GM12878 (cell line): ENCODE measurements around the gene CDKL1. TPM values are rescaled to one million over a fixed set of nuclear protein-coding genes. Genes with fewer than 3 reads are reported as not detected.

Source experiments
- ATAC-seq: fragments of 200-7000 bp; cut with Tn5 transposase; 3 replicates; pipeline ENCODE4 v1.9.1; 2020; ENCODE audit warnings: mild to moderate bottlenecking, moderate library complexity
- BruUV-seq: library from RNA; stranded (reverse); fragments of 400-500 nt; replicated peaks from 2 replicates; lab custom pipeline; 2021; lab: Mats Ljungman, UMichigan
- CTCF ChIA-PET: fragments of 300-600 bp; sonication (Branson Sonifier 250); formaldehyde crosslinking; extraction: SDS; loops from one replicate; lab custom pipeline; 2021; ENCODE audit warnings: inconsistent platforms; lab: Yijun Ruan, JAX
- POLR2A ChIA-PET: fragments of 350-600 bp; formaldehyde crosslinking; extraction: SDS; loops from one replicate; lab custom pipeline; 2021; ENCODE audit warnings: inconsistent platforms; lab: Charles Lee
- RAD21 ChIA-PET: fragments of 300-600 bp; sonication (Branson Sonifier 250); formaldehyde crosslinking; loops from one replicate; lab custom pipeline; 2023; ENCODE audit warnings: antibody characterized with exemption; ENCODE audit not compliant: unreplicated experiment; lab: Charles Lee
- SMC1A ChIA-PET: fragments of 300-600 bp; sonication (Branson Sonifier 250); formaldehyde crosslinking; loops from one replicate; lab custom pipeline; 2023; ENCODE audit not compliant: unreplicated experiment, uncharacterized antibody; lab: Charles Lee
- DNase-seq: peaks from one replicate; pipeline ENCODE4 v3.0.0-alpha.2; 2011; ENCODE audit warnings: low read depth, low spot score
- FAIRE-seq: peaks from 3 replicates; lab custom pipeline; 2011; peaks lifted over from hg19 to GRCh38; lab: Jason Lieb, UNC
- H2AFZ ChIP-seq: 2 replicates; pipeline ENCODE4 v1.6.0; 2011; ENCODE audit warnings: low read depth, low read length, control low read depth; ENCODE audit not compliant: control insufficient read depth
- H3K27ac ChIP-seq: 2 replicates; pipeline ENCODE4 v1.5.1; 2011; ENCODE audit warnings: control low read depth; ENCODE audit not compliant: control insufficient read depth, insufficient read depth
- H3K27me3 ChIP-seq, 2 experiments: replicated peaks in 1 of 2; 2 replicates each; pipeline versions ENCODE4 v1.6.0 to v1.6.1; 2011; ENCODE audit warnings: low read length in 1 of 2; ENCODE audit not compliant: control insufficient read depth in 2 of 2, insufficient read depth in 2 of 2
- H3K36me3 ChIP-seq, 2 experiments: 2 replicates each; pipeline ENCODE4 v1.5.1; 2011; ENCODE audit warnings: low read length in 1 of 2; ENCODE audit not compliant: control insufficient read depth in 2 of 2, insufficient read depth in 2 of 2
- H3K4me1 ChIP-seq: 2 replicates; pipeline ENCODE4 v1.6.1; 2011; ENCODE audit warnings: mild to moderate bottlenecking, low read length, moderate library complexity, mixed read lengths; ENCODE audit not compliant: control insufficient read depth, insufficient read depth
- H3K4me2 ChIP-seq: 2 replicates; pipeline ENCODE4 v1.6.0; 2011; ENCODE audit warnings: control low read depth; ENCODE audit not compliant: control insufficient read depth, insufficient read depth
- H3K4me3 ChIP-seq: fragments of 200-600 bp; sonication (generic); 2 replicates; pipeline ENCODE4 v1.5.1; 2016
- H3K79me2 ChIP-seq: 2 replicates; pipeline ENCODE4 v1.6.0; 2011; ENCODE audit warnings: low read length; ENCODE audit not compliant: control insufficient read depth, insufficient read depth
- H3K9ac ChIP-seq: 2 replicates; pipeline ENCODE4 v1.8.0; 2011; ENCODE audit warnings: low read length, control low read depth, mixed read lengths; ENCODE audit not compliant: control insufficient read depth, insufficient read depth
- H3K9me3 ChIP-seq: replicated peaks from 3 replicates; pipeline ENCODE4 v1.5.1; 2011; ENCODE audit warnings: mild to moderate bottlenecking, low read length; ENCODE audit not compliant: control insufficient read depth, insufficient read depth
- H4K20me1 ChIP-seq: 2 replicates; pipeline ENCODE4 v1.6.0; 2011; ENCODE audit not compliant: control insufficient read depth, insufficient read depth
- ATF7 ChIP-seq: fragments of 450-650 bp; IDR thresholded peaks from 2 replicates; pipeline ENCODE4 v1.6.1; 2016; ENCODE audit warnings: low read depth, mild to moderate bottlenecking
- CBFB ChIP-seq: IDR thresholded peaks from 2 replicates; pipeline ENCODE4 v1.6.1; 2016; ENCODE audit warnings: antibody characterized with exemption, low read depth
- CREB1 ChIP-seq: IDR thresholded peaks from 2 replicates; pipeline ENCODE4 v1.6.1; 2012; ENCODE audit warnings: low read depth, mild to moderate bottlenecking, inconsistent platforms
- FOXK2 ChIP-seq: fragments of 450-650 bp; IDR thresholded peaks from 2 replicates; pipeline ENCODE4 v1.6.1; 2017; ENCODE audit warnings: mild to moderate bottlenecking, moderate library complexity
- GABPA ChIP-seq: IDR thresholded peaks from 2 replicates; pipeline ENCODE4 v1.6.1; 2014; ENCODE audit warnings: antibody characterized with exemption, low read depth, mild to moderate bottlenecking, inconsistent platforms
- HDAC6 ChIP-seq: fragments of 200-600 bp; sonication (generic); IDR thresholded peaks from one replicate; pipeline ENCODE4 v1.8.0; 2017; ENCODE audit warnings: antibody characterized with exemption; ENCODE audit not compliant: unreplicated experiment
- JUNB ChIP-seq: IDR thresholded peaks from 2 replicates; pipeline ENCODE4 v1.6.1; 2016; ENCODE audit warnings: antibody characterized with exemption, mild to moderate bottlenecking
- JUND ChIP-seq: IDR thresholded peaks from 2 replicates; pipeline ENCODE4 v1.6.1; 2012; ENCODE audit warnings: low read depth, mild to moderate bottlenecking, low read length, improper control_type of control experiment, moderate library complexity
- MYB ChIP-seq: fragments of 150-350 bp; IDR thresholded peaks from 2 replicates; pipeline ENCODE4 v1.6.1; 2014; ENCODE audit warnings: mild to moderate bottlenecking, low read depth, low read length, borderline replicate concordance
- POLR2A ChIP-seq: IDR thresholded peaks from 2 replicates; pipeline ENCODE4 v1.6.1; 2011; ENCODE audit warnings: low read depth, mild to moderate bottlenecking, low read length
- SIN3A ChIP-seq: IDR thresholded peaks from 2 replicates; pipeline ENCODE4 v1.6.1; 2012; ENCODE audit warnings: low read depth, low read length, improper control_type of control experiment
- ZNF217 ChIP-seq: fragments of 450-650 bp; IDR thresholded peaks from 2 replicates; pipeline ENCODE4 v1.6.1; 2017; ENCODE audit warnings: antibody characterized with exemption, mild to moderate bottlenecking
- in situ Hi-C: fragments of 300-500 bp; cut with MboI; formaldehyde crosslinking; loops from 9 replicates; pipeline ENCODE4 v1.14.3; 2018; ENCODE audit warnings: mixed read lengths
- intact Hi-C: fragments of 100-400 bp; cut with micrococcal nuclease; formaldehyde crosslinking; loops from one replicate; pipeline ENCODE4 v1.14.2; 2022; ENCODE audit not compliant: unreplicated experiment
- polyA plus RNA-seq, 11 experiments: library from polyadenylated mRNA; depleted of rRNA in 4 of 11; unstranded in 6 of 11; stranded (reverse) in 5 of 11; fragments of >200 nt; fragmentation: Nextera tagmentation in 4 of 11; fragmentation: Illumina TruSeq in 1 of 11; extraction: Ambion mirVana in 4 of 11; extraction: Trizol in 1 of 11; gene quantifications; 1 replicate in 1 of 11; 2 replicates in 10 of 11; pipeline versions ENCODE4 v1.2.1 to v1.2.3, GENCODE V29; 2011 to 2016; ENCODE audit warnings: inconsistent platforms in 2 of 11, missing spikeins in 2 of 11, low read depth in 1 of 11
- total RNA-seq, 4 experiments: library from RNA; depleted of rRNA in 3 of 4; stranded (reverse); fragments of >200 nt in 3 of 4; fragmentation: Illumina TruSeq in 1 of 4; extraction: Trizol in 1 of 4; gene quantifications; 2 replicates each; pipeline versions ENCODE4 v1.2.1 to v1.2.3, GENCODE V29; 2013 to 2021
- TF ChIP-seq, protein P1 (sequence below): IDR thresholded peaks from 2 replicates; pipeline ENCODE4 v1.6.1; 2011; ENCODE audit warnings: low read depth, low read length, improper control_type of control experiment, borderline replicate concordance
- TF ChIP-seq, protein P2 (sequence below): IDR thresholded peaks from 2 replicates; pipeline ENCODE4 v1.6.1; 2012; ENCODE audit warnings: low read length, inconsistent platforms
- TF ChIP-seq, protein P3 (sequence below): fragments of 450-650 bp; IDR thresholded peaks from 2 replicates; pipeline ENCODE4 v1.6.1; 2017; ENCODE audit warnings: low read depth, mild to moderate bottlenecking, moderate library complexity

Gene CDKL1
- total and polyA plus RNA-seq, 10 of the 15 experiments (the other 5 are each of a cell fraction or from before 2014, with no cell fraction given): 9.0 to 19.0 (median 11.1) TPM

DNA sequence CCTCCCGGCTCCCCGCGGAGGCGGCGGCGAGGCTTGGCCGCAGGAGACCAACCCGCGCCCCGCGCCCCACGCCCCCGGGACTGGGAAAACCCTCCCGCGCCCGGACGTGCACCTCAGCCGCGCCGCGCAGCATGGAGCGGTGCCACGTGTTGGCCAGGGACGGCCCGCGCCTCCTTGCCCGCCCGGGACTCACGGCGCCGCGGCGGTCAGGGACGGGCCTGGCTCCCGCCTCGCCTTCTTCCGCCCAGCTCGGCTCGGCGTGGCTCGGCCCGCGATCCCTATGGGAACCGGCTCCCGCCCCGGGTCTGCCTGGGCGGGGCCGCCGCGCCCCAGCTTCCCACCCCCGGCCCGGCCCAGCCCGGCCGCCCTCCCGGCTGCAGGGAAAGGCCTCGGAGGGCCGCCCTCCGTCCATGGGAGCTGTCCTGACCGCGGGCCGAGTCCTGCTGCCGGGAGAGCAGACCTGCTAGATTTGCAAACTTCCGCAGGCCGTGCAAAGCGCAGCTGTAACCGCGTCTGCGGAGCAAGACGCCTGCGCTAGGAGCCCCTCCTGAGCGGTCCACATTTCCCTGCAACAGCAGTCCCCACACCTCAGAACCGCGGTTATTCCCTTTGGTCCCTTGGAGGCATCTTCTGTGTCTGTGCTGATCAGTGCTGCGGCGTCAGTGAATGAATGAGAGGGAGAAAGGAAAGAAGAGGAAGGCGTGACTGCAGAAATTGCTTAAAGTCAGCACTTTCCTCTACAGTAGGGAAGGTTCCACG lies at the start of gene CDKL1 (continued):
- TF ChIP-seq HDAC6 (no peak), GABPA (no peak), JUNB (no peak), ATF7 (no peak), SIN3A (no peak), CREB1 (no peak), FOXK2 (no peak), JUND (no peak), CBFB (no peak)
- TF ChIP-seq, protein P1, sequence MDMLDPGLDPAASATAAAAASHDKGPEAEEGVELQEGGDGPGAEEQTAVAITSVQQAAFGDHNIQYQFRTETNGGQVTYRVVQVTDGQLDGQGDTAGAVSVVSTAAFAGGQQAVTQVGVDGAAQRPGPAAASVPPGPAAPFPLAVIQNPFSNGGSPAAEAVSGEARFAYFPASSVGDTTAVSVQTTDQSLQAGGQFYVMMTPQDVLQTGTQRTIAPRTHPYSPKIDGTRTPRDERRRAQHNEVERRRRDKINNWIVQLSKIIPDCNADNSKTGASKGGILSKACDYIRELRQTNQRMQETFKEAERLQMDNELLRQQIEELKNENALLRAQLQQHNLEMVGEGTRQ: no peak
- TF ChIP-seq, protein P2, sequence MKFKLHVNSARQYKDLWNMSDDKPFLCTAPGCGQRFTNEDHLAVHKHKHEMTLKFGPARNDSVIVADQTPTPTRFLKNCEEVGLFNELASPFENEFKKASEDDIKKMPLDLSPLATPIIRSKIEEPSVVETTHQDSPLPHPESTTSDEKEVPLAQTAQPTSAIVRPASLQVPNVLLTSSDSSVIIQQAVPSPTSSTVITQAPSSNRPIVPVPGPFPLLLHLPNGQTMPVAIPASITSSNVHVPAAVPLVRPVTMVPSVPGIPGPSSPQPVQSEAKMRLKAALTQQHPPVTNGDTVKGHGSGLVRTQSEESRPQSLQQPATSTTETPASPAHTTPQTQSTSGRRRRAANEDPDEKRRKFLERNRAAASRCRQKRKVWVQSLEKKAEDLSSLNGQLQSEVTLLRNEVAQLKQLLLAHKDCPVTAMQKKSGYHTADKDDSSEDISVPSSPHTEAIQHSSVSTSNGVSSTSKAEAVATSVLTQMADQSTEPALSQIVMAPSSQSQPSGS: no peak

DNA sequence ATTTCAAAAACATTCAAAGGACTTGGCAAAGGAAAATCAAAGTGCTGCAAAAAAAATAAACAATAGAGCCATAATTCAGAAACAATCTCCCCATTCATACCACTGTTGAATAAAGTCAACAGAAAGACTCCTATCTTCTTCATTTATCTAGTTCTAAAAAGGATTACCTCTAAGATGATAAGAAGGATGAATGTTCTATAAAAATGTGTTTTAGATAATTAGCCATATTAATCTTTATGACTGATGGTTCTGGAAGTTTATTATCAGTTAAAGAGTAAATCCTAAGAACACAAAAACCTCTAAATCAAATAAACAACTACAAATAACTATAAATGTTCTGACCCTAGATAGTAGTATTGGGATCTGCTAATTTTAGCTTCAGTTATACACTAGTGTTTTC lies 37.8 kb upstream of the CDKL1 start:
- ChIA-PET CTCF (no interaction called here), RAD21 (no interaction called here)
- no peak overlapping the region for H3K9ac ChIP-seq
- H3K4me1 ChIP-seq: no peaks in the 10 kb centered on the region
- DNase-seq: no peak
- peaks cover 0 to 4% of the 10 kb centered on the region in 2 experiments for H3K36me3 ChIP-seq
- no peak overlapping the region for H2AFZ ChIP-seq
- no peaks in the 10 kb centered on the region for H3K79me2 ChIP-seq
- no peak overlapping the region for H3K4me3 ChIP-seq
- no peak for ATAC-seq
- no peak overlapping the region for H3K4me2 ChIP-seq
- H3K27me3 ChIP-seq: no peaks in the 10 kb centered on the region
- no peak for TF ChIP-seq ZNF217
- TF ChIP-seq MYB: no peak
- no peak for TF ChIP-seq GABPA
- TF ChIP-seq, protein P3, sequence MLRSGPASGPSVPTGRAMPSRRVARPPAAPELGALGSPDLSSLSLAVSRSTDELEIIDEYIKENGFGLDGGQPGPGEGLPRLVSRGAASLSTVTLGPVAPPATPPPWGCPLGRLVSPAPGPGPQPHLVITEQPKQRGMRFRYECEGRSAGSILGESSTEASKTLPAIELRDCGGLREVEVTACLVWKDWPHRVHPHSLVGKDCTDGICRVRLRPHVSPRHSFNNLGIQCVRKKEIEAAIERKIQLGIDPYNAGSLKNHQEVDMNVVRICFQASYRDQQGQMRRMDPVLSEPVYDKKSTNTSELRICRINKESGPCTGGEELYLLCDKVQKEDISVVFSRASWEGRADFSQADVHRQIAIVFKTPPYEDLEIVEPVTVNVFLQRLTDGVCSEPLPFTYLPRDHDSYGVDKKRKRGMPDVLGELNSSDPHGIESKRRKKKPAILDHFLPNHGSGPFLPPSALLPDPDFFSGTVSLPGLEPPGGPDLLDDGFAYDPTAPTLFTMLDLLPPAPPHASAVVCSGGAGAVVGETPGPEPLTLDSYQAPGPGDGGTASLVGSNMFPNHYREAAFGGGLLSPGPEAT: no peak
- no peak for TF ChIP-seq POLR2A
- TF ChIP-seq, all 136 proteins: peak for 0
- no peak for FAIRE-seq
- Histone ChIP-seq H4K20me1 (no peaks in the 10 kb centered on the region), H3K27ac (no peak overlapping the region), H3K9me3 (peaks cover 2% of the 10 kb centered on the region)
- SMC1A ChIA-PET: no interaction called here
- POLR2A ChIA-PET: no interaction called here
- in situ Hi-C loops: no loop called here
- intact Hi-C loops: no loop called here
- no TSS peak for BruUV-seq
